GM12892 (cell line): ENCODE data around the gene CITED2.

Source experiments
- POLR2A ChIP-seq: IDR thresholded peaks from 2 replicates; pipeline ENCODE4 v1.6.1; 2011; ENCODE audit warnings: low read depth, low read length, control low read depth
- POLR2AphosphoS5 ChIP-seq: IDR thresholded peaks from 2 replicates; pipeline ENCODE4 v1.6.1; 2011; ENCODE audit warnings: low read depth, low read length, control low read depth
- TAF1 ChIP-seq: IDR thresholded peaks from 2 replicates; pipeline ENCODE4 v1.6.1; 2011; ENCODE audit warnings: low read depth, mild to moderate bottlenecking, control low read depth, low read length, borderline replicate concordance

DNA sequence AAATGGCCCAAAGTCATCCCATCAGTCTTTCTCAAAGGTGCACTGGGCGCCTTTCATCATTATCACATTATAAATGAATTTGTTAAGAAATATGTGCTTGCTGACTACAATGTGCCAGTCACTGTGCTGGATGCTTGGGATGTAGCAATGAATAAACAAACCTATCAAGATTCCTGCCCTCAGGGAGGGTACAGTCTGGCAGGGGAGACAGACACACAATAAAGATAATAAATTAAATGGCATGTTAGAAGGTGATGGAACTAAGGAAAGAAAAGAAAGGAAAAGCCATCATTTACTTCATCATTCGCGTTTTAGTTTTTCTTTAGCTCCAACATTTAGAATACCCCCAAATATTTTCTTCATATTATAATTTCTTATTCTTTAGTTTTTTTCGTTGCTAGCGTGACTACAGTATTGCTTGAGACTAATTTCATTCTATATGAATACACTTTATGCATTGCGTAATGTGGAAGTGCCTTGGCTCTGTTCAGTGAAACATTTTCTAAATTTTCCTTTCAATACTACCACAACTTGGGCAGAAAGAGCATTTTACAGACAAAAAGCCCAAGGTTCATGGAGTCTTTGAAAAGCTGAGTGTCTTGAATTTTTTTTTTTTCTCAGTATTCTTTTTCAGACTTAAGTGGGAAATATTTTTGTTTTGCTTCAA, 48.7 kb upstream of the CITED2 start:
- TF ChIP-seq POLR2AphosphoS5 (no peak), TAF1 (no peak), POLR2A (no peak)
